GM19395 (cell line): ENCODE measurements around the gene PDCL2.
"Not testable (repeated sequence)": the region's sequence is repeated elsewhere in the genome, so short reads cannot be mapped to it uniquely, and the experiment has no call there.

Experiments used
- ATAC-seq: cut with Tn5 transposase; IDR thresholded peaks from one replicate; pipeline ENCODE4 v1.9.1; 2021; ENCODE audit warnings: mild to moderate bottlenecking, moderate library complexity; ENCODE audit not compliant: unreplicated experiment

Gene PDCL2

GRCh38 chr4:55592014-55592413, at the start of gene PDCL2:
TSS of gene PDCL2 (minus strand) at chr4:55592245. CDS start at chr4:55592109, 136 bp downstream.
- no peak for ATAC-seq

GRCh38 chr4:55637272-55637820, 45.3 kb upstream of the PDCL2 start:
- ATAC-seq = no peak

GRCh38 chr4:55636656-55636999, 44.6 kb upstream of the PDCL2 start:
- ATAC-seq = no peak

GRCh38 chr4:55635741-55636655, 44.0 kb upstream of the PDCL2 start, which contains the start of gene NMU:
TSS of gene NMU (minus strand) at chr4:55636298. CDS start at chr4:55636192, 106 bp downstream.
- peak; percentile 77 for ATAC-seq

- ATAC-seq = no peak
These were observed 43.2 kb upstream of the PDCL2 start for GRCh38 chr4:55635282-55635681.

GRCh38 chr4:55634417-55635128, 42.5 kb upstream of the PDCL2 start:
- no peak for ATAC-seq

- no peak for ATAC-seq
These were observed 41.9 kb upstream of the PDCL2 start for GRCh38 chr4:55633903-55634302.

GRCh38 chr4:55625835-55626234, 33.8 kb upstream of the PDCL2 start:
- no peak for ATAC-seq

- not testable (repeated sequence) for ATAC-seq
These were observed 32.0 kb upstream of the PDCL2 start for GRCh38 chr4:55624063-55624462.

GRCh38 chr4:55618546-55619143, 26.6 kb upstream of the PDCL2 start:
- ATAC-seq = no peak

- ATAC-seq = peak; percentile 100
These were observed 25.6 kb upstream of the PDCL2 start for GRCh38 chr4:55617587-55618197.

- ATAC-seq = no peak
These were observed 23.0 kb upstream of the PDCL2 start for GRCh38 chr4:55615008-55615407.

- no peak for ATAC-seq
These were observed 21.6 kb upstream of the PDCL2 start for GRCh38 chr4:55613621-55614020.

- no peak for ATAC-seq
These were observed 20.3 kb upstream of the PDCL2 start for GRCh38 chr4:55612341-55612740.

GRCh38 chr4:55611358-55612059, 19.5 kb upstream of the PDCL2 start:
- ATAC-seq = no peak

GRCh38 chr4:55610381-55610780, 18.3 kb upstream of the PDCL2 start:
- ATAC-seq = no peak

GRCh38 chr4:55609393-55609866, 17.4 kb upstream of the PDCL2 start:
- ATAC-seq = no peak

GRCh38 chr4:55608591-55608990, 16.5 kb upstream of the PDCL2 start:
- ATAC-seq = no peak

GRCh38 chr4:55604996-55605395, 13.0 kb upstream of the PDCL2 start:
- no peak for ATAC-seq

- no peak for ATAC-seq
These were observed 8.6 kb upstream of the PDCL2 start for GRCh38 chr4:55600640-55601039.
